ENCODE results near the gene NOTCH4. TPM values are rescaled to one million over a fixed set of nuclear protein-coding genes. Genes with fewer than 3 reads are reported as not detected.

The NOTCH4 gene
- polyA plus RNA-seq, 4 donors: 1.1 to 15.2 (median 4.6) TPM

- Histone ChIP-seq H3K4me1 (ENCODE audit: control insufficient read depth in 3 of 3, insufficient read depth in 2 of 3, low read depth in 1 of 3, low read length in 2 of 3) (peaks cover 0 to 38% (median 0%) of the 10 kb centered on the region in 3 donors), H3K27me3 (ENCODE audit: control insufficient read depth in 3 of 3, insufficient read depth in 3 of 3, low read length in 3 of 3) (no peaks in the 10 kb centered on the region), H3K27ac (ENCODE audit: low read depth in 1 of 3, low read length in 2 of 3) (peak overlapping the region in 1 of 3 donors; percentile 74), H3K9me3 (ENCODE audit: control insufficient read depth in 2 of 2, insufficient read depth in 1 of 2, low read depth in 1 of 2, low read length in 1 of 2) (no peaks in the 10 kb centered on the region), H3K4me3 (ENCODE audit: low read depth in 1 of 3, low read length in 3 of 3) (no peak overlapping the region), H3K36me3 (ENCODE audit: control insufficient read depth in 3 of 3, insufficient read depth in 2 of 3, low read depth in 1 of 3, low read length in 3 of 3) (peaks cover 2 to 92% (median 4%) of the 10 kb centered on the region in 3 donors)
- DNase-seq (no peak), FAIRE-seq (no peak)
- 87 to 93% (median 91%) methylated on average over 30 of the region's 30 CpGs for WGBS, 3 donors
Observed at GRCh38 chr6:32166411-32167061, 57.3 kb downstream of the NOTCH4 start.

GRCh38 chr6:32164295-32164694 lies 59.6 kb downstream of the NOTCH4 start, which contains the start of gene EGFL8:
EGFL8 (plus strand) TSS chr6:32164595; CDS start chr6:32166166, 1,571 bp downstream.
- Histone ChIP-seq H3K36me3 (ENCODE audit: control insufficient read depth in 3 of 3, insufficient read depth in 2 of 3, low read depth in 1 of 3, low read length in 3 of 3) (peaks cover 0 to 80% (median 2%) of the 10 kb centered on the region in 3 donors), H3K4me1 (ENCODE audit: control insufficient read depth in 3 of 3, insufficient read depth in 2 of 3, low read depth in 1 of 3, low read length in 2 of 3) (peaks cover 0 to 31% (median 0%) of the 10 kb centered on the region in 3 donors), H3K27ac (ENCODE audit: low read depth in 1 of 3, low read length in 2 of 3) (no peak within 1 kb of the TSS), H3K4me3 (ENCODE audit: low read depth in 1 of 3, low read length in 3 of 3) (no peak within 1 kb of the TSS), H3K9me3 (ENCODE audit: control insufficient read depth in 2 of 2, insufficient read depth in 1 of 2, low read depth in 1 of 2, low read length in 1 of 2) (no peaks in the 10 kb centered on the region), H3K27me3 (ENCODE audit: control insufficient read depth in 3 of 3, insufficient read depth in 3 of 3, low read length in 3 of 3) (no peaks in the 10 kb centered on the region)
- FAIRE-seq: no peak
- DNase-seq: no peak

- no peak for FAIRE-seq
- no peak for DNase-seq
- no peak overlapping the region for H3K27ac ChIP-seq (ENCODE audit: low read depth in 1 of 3, low read length in 2 of 3)
- peaks cover 0 to 77% (median 2%) of the 10 kb centered on the region in 3 donors for H3K36me3 ChIP-seq (ENCODE audit: control insufficient read depth in 3 of 3, insufficient read depth in 2 of 3, low read depth in 1 of 3, low read length in 3 of 3)
- no peaks in the 10 kb centered on the region for H3K9me3 ChIP-seq (ENCODE audit: control insufficient read depth in 2 of 2, insufficient read depth in 1 of 2, low read depth in 1 of 2, low read length in 1 of 2)
- H3K27me3 ChIP-seq (ENCODE audit: control insufficient read depth in 3 of 3, insufficient read depth in 3 of 3, low read length in 3 of 3): no peaks in the 10 kb centered on the region
- H3K4me3 ChIP-seq (ENCODE audit: low read depth in 1 of 3, low read length in 3 of 3): no peak overlapping the region
- WGBS, 3 donors: 84 to 93% (median 90%) methylated on average over 7 of the region's 7 CpGs
- H3K4me1 ChIP-seq (ENCODE audit: control insufficient read depth in 3 of 3, insufficient read depth in 2 of 3, low read depth in 1 of 3, low read length in 2 of 3): peaks cover 0 to 25% (median 0%) of the 10 kb centered on the region in 3 donors
Observed at GRCh38 chr6:32163559-32164258, 60.2 kb downstream of the NOTCH4 start.

GRCh38 chr6:32158052-32158451 lies 65.8 kb downstream of the NOTCH4 start:
- no peak for FAIRE-seq
- Histone ChIP-seq H3K4me1 (ENCODE audit: control insufficient read depth in 3 of 3, insufficient read depth in 2 of 3, low read depth in 1 of 3, low read length in 2 of 3) (peaks cover 0 to 15% (median 4%) of the 10 kb centered on the region in 3 donors), H3K36me3 (ENCODE audit: control insufficient read depth in 3 of 3, insufficient read depth in 2 of 3, low read depth in 1 of 3, low read length in 3 of 3) (peaks cover 0 to 54% (median 0%) of the 10 kb centered on the region in 3 donors)

GRCh38 chr6:32156891-32157290 lies 67.0 kb downstream of the NOTCH4 start:
- DNase-seq (no peak), FAIRE-seq (no peak)
- H3K4me1 ChIP-seq (ENCODE audit: control insufficient read depth in 3 of 3, insufficient read depth in 2 of 3, low read depth in 1 of 3, low read length in 2 of 3): peaks cover 0 to 27% (median 4%) of the 10 kb centered on the region in 3 donors
- no peaks in the 10 kb centered on the region for H3K27me3 ChIP-seq (ENCODE audit: control insufficient read depth in 3 of 3, insufficient read depth in 3 of 3, low read length in 3 of 3)
- no peaks in the 10 kb centered on the region for H3K9me3 ChIP-seq (ENCODE audit: control insufficient read depth in 2 of 2, insufficient read depth in 1 of 2, low read depth in 1 of 2, low read length in 1 of 2)
- no peak overlapping the region for H3K4me3 ChIP-seq (ENCODE audit: low read depth in 1 of 3, low read length in 3 of 3)
- no peak overlapping the region for H3K27ac ChIP-seq (ENCODE audit: low read depth in 1 of 3, low read length in 2 of 3)
- WGBS, 3 donors: 86 to 91% (median 90%) methylated on average over 9 of the region's 9 CpGs
- H3K36me3 ChIP-seq (ENCODE audit: control insufficient read depth in 3 of 3, insufficient read depth in 2 of 3, low read depth in 1 of 3, low read length in 3 of 3): peaks cover 0 to 43% (median 0%) of the 10 kb centered on the region in 3 donors

More at GRCh38 chr6:32158052-32158451, 65.8 kb downstream of the NOTCH4 start:
- no peak overlapping the region for H3K27ac ChIP-seq (ENCODE audit: low read depth in 1 of 3, low read length in 2 of 3)
- no peak for DNase-seq
- H3K9me3 ChIP-seq (ENCODE audit: control insufficient read depth in 2 of 2, insufficient read depth in 1 of 2, low read depth in 1 of 2, low read length in 1 of 2): no peaks in the 10 kb centered on the region
- H3K27me3 ChIP-seq (ENCODE audit: control insufficient read depth in 3 of 3, insufficient read depth in 3 of 3, low read length in 3 of 3): no peaks in the 10 kb centered on the region
- H3K4me3 ChIP-seq (ENCODE audit: low read depth in 1 of 3, low read length in 3 of 3): no peak overlapping the region

GRCh38 chr6:32154514-32155161 lies 69.2 kb downstream of the NOTCH4 start:
- DNase-seq (peak; percentile 84 to 91), FAIRE-seq (no peak)
- Histone ChIP-seq H3K27me3 (ENCODE audit: control insufficient read depth in 3 of 3, insufficient read depth in 3 of 3, low read length in 3 of 3) (peaks cover 0 to 4% (median 2%) of the 10 kb centered on the region in 3 donors), H3K4me3 (ENCODE audit: low read depth in 1 of 3, low read length in 3 of 3) (peak overlapping the region in 2 of 3 donors; percentile 81 to 95), H3K4me1 (ENCODE audit: control insufficient read depth in 3 of 3, insufficient read depth in 2 of 3, low read depth in 1 of 3, low read length in 2 of 3) (peaks cover 0 to 34% (median 4%) of the 10 kb centered on the region in 3 donors), H3K9me3 (ENCODE audit: control insufficient read depth in 2 of 2, insufficient read depth in 1 of 2, low read depth in 1 of 2, low read length in 1 of 2) (no peaks in the 10 kb centered on the region), H3K27ac (ENCODE audit: low read depth in 1 of 3, low read length in 2 of 3) (peak overlapping the region; percentile 58 to 96 (median 91)), H3K36me3 (ENCODE audit: control insufficient read depth in 3 of 3, insufficient read depth in 2 of 3, low read depth in 1 of 3, low read length in 3 of 3) (peaks cover 0 to 34% (median 0%) of the 10 kb centered on the region in 3 donors)
- WGBS, 3 donors: 3 to 4% (median 3%) methylated on average over 27 to 34 of the region's 34 CpGs

GRCh38 chr6:32153564-32154513 lies 70.0 kb downstream of the NOTCH4 start, which contains the start of gene PPT2:
PPT2 (plus strand) TSS chr6:32154141; CDS start chr6:32154595, 454 bp downstream.
- DNase-seq (peak; percentile 75 to 93), FAIRE-seq (no peak)
- Histone ChIP-seq H3K36me3 (ENCODE audit: control insufficient read depth in 3 of 3, insufficient read depth in 2 of 3, low read depth in 1 of 3, low read length in 3 of 3) (peaks cover 0 to 33% (median 0%) of the 10 kb centered on the region in 3 donors), H3K27ac (ENCODE audit: low read depth in 1 of 3, low read length in 2 of 3) (peak within 1 kb of the TSS; percentile 58 to 96 (median 91)), H3K4me1 (ENCODE audit: control insufficient read depth in 3 of 3, insufficient read depth in 2 of 3, low read depth in 1 of 3, low read length in 2 of 3) (peaks cover 0 to 38% (median 4%) of the 10 kb centered on the region in 3 donors), H3K4me3 (ENCODE audit: low read depth in 1 of 3, low read length in 3 of 3) (peak within 1 kb of the TSS; percentile 67 to 95 (median 81)), H3K27me3 (ENCODE audit: control insufficient read depth in 3 of 3, insufficient read depth in 3 of 3, low read length in 3 of 3) (peaks cover 0 to 11% (median 2%) of the 10 kb centered on the region in 3 donors), H3K9me3 (ENCODE audit: control insufficient read depth in 2 of 2, insufficient read depth in 1 of 2, low read depth in 1 of 2, low read length in 1 of 2) (no peaks in the 10 kb centered on the region)
- WGBS, 3 donors: 0 to 4% (median 1%) methylated on average over 52 of the region's 52 CpGs
